Esophagus muscularis mucosa (tissue), 4 donors: ENCODE data around the gene MEGF6. TPM values are rescaled to one million over a fixed set of nuclear protein-coding genes. Genes with fewer than 3 reads are reported as not detected.

ENCODE experiments used
- DNase-seq: peaks from one replicate; pipeline ENCODE4 v3.0.0-alpha.2; 2017; ENCODE audit errors: extremely low spot score
- H3K27ac ChIP-seq, 4 donors: fragments of 200-600 bp; sonication (generic); replicated peaks in 1 of 4; 1 replicate in 3 of 4; 2 replicates in 1 of 4; pipeline ENCODE4 v1.5.1; 2016 to 2019; ENCODE audit warnings: mild to moderate bottlenecking in 1 of 4
- H3K27me3 ChIP-seq, 4 donors: fragments of 200-600 bp; sonication (generic); one replicate each; pipeline versions ENCODE4 v1.5.1 to v1.6.0; 2016 to 2019
- H3K36me3 ChIP-seq, 4 donors: fragments of 200-600 bp; sonication (generic); one replicate each; pipeline ENCODE4 v1.5.1; 2016 to 2019
- H3K4me1 ChIP-seq, 4 donors: fragments of 200-600 bp; sonication (generic); one replicate each; pipeline ENCODE4 v1.5.1; 2016 to 2019
- H3K4me3 ChIP-seq, 4 donors: fragments of 200-600 bp; sonication (generic); 1 replicate in 2 of 4; 2 replicates in 2 of 4; pipeline ENCODE4 v1.5.1; 2016 to 2019; ENCODE audit warnings: mild to moderate bottlenecking in 4 of 4, moderate library complexity in 1 of 4
- H3K9me3 ChIP-seq, 4 donors: fragments of 200-600 bp; sonication (generic); 1 replicate in 3 of 4; 2 replicates in 1 of 4; pipeline ENCODE4 v1.5.1; 2016 to 2019
- CTCF ChIP-seq, 3 experiments: fragments of 200-600 bp in 2 of 3; fragments of 450-650 bp in 1 of 3; sonication (generic) in 2 of 3; IDR thresholded peaks; one replicate each; pipeline ENCODE4 v1.5.1; 2017 to 2019; ENCODE audit warnings: antibody characterized with exemption in 3 of 3, mild to moderate bottlenecking in 2 of 3, moderate library complexity in 1 of 3
- EP300 ChIP-seq: sonication (generic); formaldehyde crosslinking; IDR thresholded peaks from one replicate; pipeline ENCODE4 v1.6.1; 2017; ENCODE audit warnings: antibody characterized with exemption
- POLR2A ChIP-seq: fragments of 450-650 bp; IDR thresholded peaks from one replicate; pipeline ENCODE4 v1.6.1; 2017; ENCODE audit warnings: antibody characterized with exemption, moderate library complexity, mild to moderate bottlenecking, low read depth
- POLR2AphosphoS5 ChIP-seq, 2 donors: sonication (generic); formaldehyde crosslinking; IDR thresholded peaks; one replicate each; pipeline ENCODE4 v1.6.1; 2017; ENCODE audit warnings: antibody characterized with exemption in 2 of 2
- WGBS: methylation state at CpG from one replicate; pipeline ENCODE4 v1.1.5; 2018; 5-methylcytosine and 5-hydroxymethylcytosine counted together
- intact Hi-C: fragments of 100-400 bp; cut with DNase I; formaldehyde crosslinking; loops from one replicate; pipeline ENCODE4 v1.15.1; 2023
- total RNA-seq, 4 donors: library from RNA; depleted of rRNA; stranded (reverse); fragments of >200 nt; gene quantifications; one replicate each; pipeline versions ENCODE4 v1.1.0 to v1.2.1, GENCODE V29; 2016

Gene MEGF6
- total RNA-seq, 4 donors from 2014 or later, result 9.3 to 18.1 (median 12.7) TPM

GRCh38 chr1:3593745-3594144 lies 17.6 kb downstream of the MEGF6 start:
- H3K27ac ChIP-seq, result no peak overlapping the region
- TF ChIP-seq CTCF (IDR thresholded peaks at IDR 0.05) (no peak), EP300 (no peak)
- H3K27me3 ChIP-seq, result peaks cover 0 to 20% (median 0%) of the 10 kb centered on the region in 4 donors
- intact Hi-C loops, result no loop called here
- no peak for DNase-seq
- H3K4me3 ChIP-seq, result no peak overlapping the region
- peaks cover 11 to 26% (median 21%) of the 10 kb centered on the region in 4 donors for H3K4me1 ChIP-seq
- no peaks in the 10 kb centered on the region for H3K36me3 ChIP-seq
- WGBS, result 84% methylated on average over 10 of the region's 10 CpGs
- H3K9me3 ChIP-seq, result no peaks in the 10 kb centered on the region

- H3K27me3 ChIP-seq, result peaks cover 0 to 16% (median 0%) of the 10 kb centered on the region in 4 donors
- H3K36me3 ChIP-seq, result no peaks in the 10 kb centered on the region
- no peaks in the 10 kb centered on the region for H3K9me3 ChIP-seq
- H3K27ac ChIP-seq, result no peak overlapping the region
- no peak for DNase-seq
- intact Hi-C loops, result no loop called here
- TF ChIP-seq POLR2A, result no peak
- 75% methylated on average over 3 of the region's 17 CpGs for WGBS
- H3K4me1 ChIP-seq, result peaks cover 7 to 22% (median 17%) of the 10 kb centered on the region in 4 donors
- H3K4me3 ChIP-seq, result no peak overlapping the region
Observed at GRCh38 chr1:3593334-3593733, 18.0 kb downstream of the MEGF6 start.

GRCh38 chr1:3590951-3591865 lies 20.1 kb downstream of the MEGF6 start:
- no peaks in the 10 kb centered on the region for H3K36me3 ChIP-seq
- DNase-seq, result no peak
- peaks cover 0 to 7% (median 2%) of the 10 kb centered on the region in 4 donors for H3K4me1 ChIP-seq
- intact Hi-C loops, result no loop called here
- no peak for TF ChIP-seq EP300
- no peak for TF ChIP-seq POLR2A
- TF ChIP-seq CTCF (IDR thresholded peaks at IDR 0.05), result no peak
- TF ChIP-seq POLR2AphosphoS5 (IDR thresholded peaks at IDR 0.05), result no peak
- H3K27ac ChIP-seq, result no peak overlapping the region
- no peaks in the 10 kb centered on the region for H3K9me3 ChIP-seq
- H3K4me3 ChIP-seq, result no peak overlapping the region
- 91% methylated on average over 15 of the region's 33 CpGs for WGBS
- peaks cover 0 to 14% (median 0%) of the 10 kb centered on the region in 4 donors for H3K27me3 ChIP-seq

- peaks cover 0 to 14% (median 0%) of the 10 kb centered on the region in 4 donors for H3K27me3 ChIP-seq
- no peaks in the 10 kb centered on the region for H3K9me3 ChIP-seq
- no peak for TF ChIP-seq EP300
- DNase-seq, result no peak
- H3K4me3 ChIP-seq, result no peak overlapping the region
- no peak overlapping the region for H3K27ac ChIP-seq
- no peaks in the 10 kb centered on the region for H3K36me3 ChIP-seq
- 85% methylated on average over 17 of the region's 27 CpGs for WGBS
- intact Hi-C loops, result no loop called here
- H3K4me1 ChIP-seq, result peaks cover 0 to 7% (median 2%) of the 10 kb centered on the region in 4 donors
Observed at GRCh38 chr1:3590139-3590763, 21.1 kb downstream of the MEGF6 start.

DNA sequence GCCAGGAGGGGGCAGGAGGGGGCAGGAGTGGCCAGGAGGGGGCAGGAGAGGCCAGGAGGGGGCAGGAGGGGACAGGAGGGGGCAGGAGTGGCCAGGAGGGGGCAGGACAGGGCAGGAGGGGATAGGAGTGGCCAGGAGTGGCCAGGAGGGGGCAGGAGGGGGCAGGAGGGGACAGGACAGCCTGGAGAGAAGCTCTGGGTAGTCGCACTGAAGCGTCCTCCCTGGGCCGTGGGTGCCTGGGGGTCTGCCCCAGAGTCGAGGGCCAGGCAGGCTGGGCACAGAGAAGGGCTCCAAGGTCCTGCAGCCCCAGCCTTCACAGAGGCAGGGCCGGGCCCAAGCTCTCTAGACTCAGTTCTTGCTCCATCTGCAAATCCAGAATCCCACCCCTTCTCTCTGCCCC lies 22.9 kb downstream of the MEGF6 start:
- Histone ChIP-seq H3K36me3 (no peaks in the 10 kb centered on the region), H3K4me1 (peaks cover 0 to 4% (median 0%) of the 10 kb centered on the region in 4 donors), H3K27me3 (peaks cover 0 to 14% (median 0%) of the 10 kb centered on the region in 4 donors), H3K27ac (no peak overlapping the region), H3K4me3 (no peak overlapping the region), H3K9me3 (no peaks in the 10 kb centered on the region)
- DNase-seq, result no peak
- intact Hi-C loops, result no loop called here
- TF ChIP-seq EP300 (no peak), POLR2AphosphoS5 (IDR thresholded peaks at IDR 0.05) (no peak), CTCF (IDR thresholded peaks at IDR 0.05) (no peak), POLR2A (no peak)
- 98% methylated on average over 5 of the region's 5 CpGs for WGBS
